ENCODE data around the gene OTUB1.

OTUB1 gene

DNA sequence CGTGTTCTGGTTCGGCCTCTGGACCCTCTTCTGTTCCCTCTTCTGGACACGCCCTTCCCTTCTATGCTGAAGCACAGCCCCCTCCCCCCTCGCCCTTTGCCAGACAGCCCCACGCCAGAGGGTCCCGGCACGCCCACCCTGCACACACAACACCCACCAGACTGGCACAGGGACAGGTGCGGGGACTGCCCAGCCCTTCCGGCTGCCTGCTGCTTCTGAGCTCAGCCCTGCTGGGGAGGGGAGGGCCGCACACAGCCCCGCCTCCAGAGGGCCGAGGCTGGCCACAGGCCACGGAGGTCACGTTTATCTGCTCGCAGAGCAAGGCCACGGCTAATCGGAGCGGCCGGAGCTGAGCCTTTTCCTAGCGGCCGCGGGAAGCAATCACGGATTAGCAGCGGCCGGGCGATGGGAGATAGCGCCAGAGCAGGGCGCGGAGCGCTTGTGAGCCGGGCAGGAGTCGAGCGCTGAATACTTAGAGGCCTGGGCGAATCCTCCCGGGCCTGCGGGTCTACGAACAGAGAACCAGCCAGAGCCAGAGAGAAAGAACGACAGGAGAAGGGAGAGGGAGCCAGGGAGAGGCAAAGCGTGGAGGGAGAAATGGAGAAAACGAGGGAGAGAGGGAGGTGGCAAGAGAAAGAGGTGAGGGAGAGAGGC lies 21.5 kb downstream of the OTUB1 start:
- DNase-seq: no peak

DNA sequence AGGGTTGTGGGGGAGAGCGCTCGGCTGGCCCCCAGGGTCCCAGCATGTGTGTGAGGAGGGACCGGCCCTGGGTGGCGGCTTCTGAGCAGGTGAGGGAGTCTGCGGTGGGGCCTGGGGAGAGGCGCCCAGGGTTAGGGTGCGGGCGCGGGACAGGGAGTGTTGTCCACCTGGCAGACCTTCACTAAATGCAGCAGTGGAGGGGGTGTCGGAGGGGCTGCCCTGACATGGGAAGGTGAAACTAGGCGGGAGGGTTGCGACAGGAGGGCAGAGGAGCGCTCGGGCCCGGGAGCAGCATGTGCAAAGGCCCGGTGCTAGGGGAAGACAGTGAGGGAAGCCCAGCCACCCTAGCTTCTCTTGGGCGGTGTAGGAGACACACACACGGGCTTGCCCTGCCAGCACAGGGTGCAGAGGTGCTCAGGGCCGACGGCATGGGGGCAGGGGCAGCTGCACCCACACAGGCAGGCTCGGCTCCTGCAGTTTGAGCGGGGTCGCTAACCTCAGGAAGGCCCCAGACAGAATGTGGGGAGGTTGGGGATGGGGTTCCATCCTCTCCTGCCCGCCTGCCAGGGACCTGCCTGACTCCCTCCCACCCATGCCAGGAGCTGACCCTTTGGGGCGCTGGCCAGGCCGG lies 22.2 kb downstream of the OTUB1 start:
- DNase-seq: no peak

DNA sequence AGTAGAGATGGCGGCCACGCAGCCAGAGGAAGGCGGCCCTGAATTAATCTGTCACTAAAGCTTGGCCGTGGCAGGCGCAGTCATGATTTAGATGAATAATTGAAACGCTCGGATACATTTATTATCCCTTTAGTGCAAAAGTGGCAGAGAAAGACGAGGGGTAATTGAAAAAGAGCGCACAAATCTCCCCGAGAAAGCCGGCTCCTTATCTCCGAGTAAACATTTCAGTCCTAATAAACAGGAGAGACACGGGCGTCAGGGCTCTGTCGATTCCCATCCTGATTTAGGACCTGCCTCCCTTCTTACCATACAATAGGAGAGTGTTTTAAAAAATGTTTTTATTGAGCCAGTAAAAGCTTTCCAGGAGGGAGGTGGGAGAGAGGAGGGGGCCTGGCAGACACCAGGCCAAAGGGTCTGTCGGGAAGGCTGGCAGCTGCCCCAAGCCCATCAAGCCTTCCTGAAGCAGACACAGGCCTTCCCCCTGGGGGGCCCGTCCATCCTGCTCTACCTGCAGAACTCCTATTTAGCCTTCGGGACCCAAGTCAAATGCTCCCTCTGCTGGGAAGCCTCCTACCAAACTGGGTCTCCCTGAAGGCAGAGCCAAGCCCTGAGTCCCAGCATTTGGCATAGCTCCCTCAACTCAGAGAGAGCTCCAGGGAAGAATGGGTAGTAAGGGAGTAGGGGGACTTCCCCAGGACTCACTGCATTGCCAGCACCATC lies 22.8 kb downstream of the OTUB1 start:
- DNase-seq: no peak

DNA sequence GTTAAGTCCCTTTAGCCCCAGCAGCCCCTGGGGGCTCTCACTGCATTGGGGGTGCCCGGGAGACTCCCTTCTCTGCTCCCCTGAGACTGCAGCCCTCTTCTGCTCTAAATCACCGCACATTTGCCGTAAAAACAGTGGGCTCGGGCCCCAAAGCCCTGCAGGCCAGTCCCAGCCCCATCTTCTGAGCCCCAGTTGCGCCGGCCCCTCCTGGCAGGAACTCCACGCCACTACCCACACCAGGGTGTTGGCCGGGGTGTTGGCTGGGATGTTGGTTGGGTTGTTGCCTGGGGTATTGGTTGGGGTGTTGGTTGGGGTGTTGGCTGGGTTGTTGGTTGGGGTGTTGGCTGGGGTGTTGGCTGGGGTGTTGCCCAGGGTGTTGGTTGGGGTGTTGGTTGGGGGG lies 23.5 kb downstream of the OTUB1 start:
- DNase-seq: no peak

DNA sequence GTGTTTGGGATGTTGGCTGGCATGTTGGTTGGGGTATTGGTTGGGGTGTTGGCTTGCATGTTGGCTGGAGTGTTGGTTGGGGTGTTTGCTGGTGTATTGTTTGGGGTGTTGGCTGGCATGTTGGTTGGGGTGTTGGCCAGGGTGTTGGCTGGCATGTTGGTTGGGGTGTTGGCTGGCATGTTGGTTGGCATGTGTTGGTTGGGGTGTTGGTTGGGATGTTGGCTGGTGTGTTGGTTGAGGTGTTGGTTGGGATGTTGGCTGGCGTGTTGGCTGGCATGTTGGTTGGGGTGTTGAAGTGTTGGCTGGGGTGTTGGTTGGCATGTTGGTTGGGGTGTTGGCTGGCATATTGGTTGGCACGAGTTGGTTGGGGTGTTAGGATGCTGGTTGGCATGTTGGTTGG lies 24.5 kb downstream of the OTUB1 start:
- DNase-seq: no peak

DNA sequence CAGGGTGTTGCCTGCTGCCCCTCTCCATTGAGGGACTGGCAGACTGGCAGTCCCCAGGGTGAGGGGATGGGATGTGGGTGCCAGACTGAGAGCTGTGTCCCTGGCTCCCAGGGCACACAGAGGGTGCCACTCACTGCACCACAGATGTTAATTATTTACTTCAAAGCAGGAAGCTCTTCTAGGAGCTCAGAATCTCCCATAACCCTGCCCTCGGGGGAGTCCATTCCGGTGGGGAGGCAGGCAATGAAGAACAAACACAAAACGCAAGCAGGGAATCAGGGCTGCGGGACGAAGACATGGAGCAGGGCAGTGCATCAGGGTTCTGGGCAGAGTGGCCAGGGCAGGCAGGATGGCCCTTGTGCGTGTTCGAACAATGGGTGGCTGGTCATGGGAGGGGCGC lies 25.1 kb downstream of the OTUB1 start:
- no peak for DNase-seq

DNA sequence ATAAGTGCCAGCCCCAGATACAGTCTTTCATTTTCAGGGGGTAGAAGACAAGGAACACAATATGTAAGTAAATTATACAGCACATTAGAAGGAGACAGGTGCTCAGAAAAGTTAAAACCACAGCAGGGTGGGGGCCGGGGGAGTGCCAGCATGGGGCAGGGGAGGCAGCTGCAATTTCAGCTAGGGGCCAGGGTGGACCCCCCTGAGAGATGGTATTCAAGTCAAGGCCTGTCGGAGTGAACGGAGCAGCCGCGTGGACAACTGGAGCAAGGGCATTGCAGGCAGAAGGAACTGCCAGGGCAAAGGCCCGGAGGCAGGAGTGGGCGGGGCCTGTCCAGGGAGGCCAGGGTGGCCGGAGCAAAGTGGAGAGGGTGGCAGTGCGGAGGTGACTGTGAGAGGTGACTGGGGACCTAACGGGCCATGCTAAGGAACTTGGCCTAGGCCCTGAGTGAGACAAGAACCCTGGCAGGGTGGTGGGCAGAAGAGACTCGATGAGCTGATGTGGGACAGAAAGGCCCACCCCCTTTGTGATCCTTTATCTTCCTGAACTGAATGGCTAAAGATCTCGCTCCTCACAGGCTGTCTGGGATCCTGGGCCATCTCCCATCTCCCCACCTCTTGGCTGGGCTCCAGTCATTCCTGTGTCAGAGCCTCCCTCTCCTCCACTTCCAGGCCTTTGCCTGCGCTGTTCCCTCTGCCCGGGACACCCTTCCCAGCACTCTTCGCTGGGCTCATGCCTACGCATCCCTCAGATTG lies 27.1 kb downstream of the OTUB1 start:
- DNase-seq: no peak

DNA sequence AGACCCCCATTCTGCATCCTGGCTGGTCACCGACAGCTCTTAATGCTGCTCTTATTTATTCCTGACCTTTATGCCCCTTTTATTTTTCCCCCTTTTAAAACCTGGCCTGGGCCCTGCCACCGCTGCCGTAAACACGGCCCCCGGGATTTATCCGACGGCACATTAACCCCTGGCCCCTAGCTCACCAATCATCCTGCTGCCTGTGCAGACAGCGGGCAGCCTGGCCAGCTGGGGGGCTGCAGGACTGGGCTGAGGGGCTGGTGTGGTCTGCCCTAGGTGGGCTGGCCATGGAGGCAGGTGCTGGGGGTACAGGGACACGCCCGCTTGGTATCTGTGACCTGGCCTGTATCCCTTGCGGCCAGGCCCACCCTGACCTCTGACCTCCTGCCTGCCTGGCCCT lies 28.1 kb downstream of the OTUB1 start:
- no peak for DNase-seq

DNA sequence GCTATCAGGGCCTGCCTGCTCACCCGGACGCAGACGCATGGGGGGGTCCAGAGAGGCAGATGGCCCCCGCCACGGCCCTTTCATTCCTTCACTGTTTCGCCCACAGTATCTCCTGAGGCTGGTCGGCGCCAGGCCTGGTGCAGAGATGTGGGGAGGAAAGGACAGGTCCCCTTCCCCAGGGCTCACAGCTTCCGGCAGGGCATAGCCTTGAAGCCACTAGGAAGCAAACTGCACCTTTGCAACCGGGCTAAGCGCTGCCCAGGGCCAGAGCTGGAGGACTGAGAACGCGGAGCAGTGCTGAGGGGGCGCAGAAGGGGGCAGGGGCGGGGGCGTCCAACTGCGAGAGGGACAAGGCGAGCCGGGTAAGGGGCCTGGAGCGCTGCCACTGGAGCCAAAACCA lies 29.3 kb downstream of the OTUB1 start:
- DNase-seq: no peak

DNA sequence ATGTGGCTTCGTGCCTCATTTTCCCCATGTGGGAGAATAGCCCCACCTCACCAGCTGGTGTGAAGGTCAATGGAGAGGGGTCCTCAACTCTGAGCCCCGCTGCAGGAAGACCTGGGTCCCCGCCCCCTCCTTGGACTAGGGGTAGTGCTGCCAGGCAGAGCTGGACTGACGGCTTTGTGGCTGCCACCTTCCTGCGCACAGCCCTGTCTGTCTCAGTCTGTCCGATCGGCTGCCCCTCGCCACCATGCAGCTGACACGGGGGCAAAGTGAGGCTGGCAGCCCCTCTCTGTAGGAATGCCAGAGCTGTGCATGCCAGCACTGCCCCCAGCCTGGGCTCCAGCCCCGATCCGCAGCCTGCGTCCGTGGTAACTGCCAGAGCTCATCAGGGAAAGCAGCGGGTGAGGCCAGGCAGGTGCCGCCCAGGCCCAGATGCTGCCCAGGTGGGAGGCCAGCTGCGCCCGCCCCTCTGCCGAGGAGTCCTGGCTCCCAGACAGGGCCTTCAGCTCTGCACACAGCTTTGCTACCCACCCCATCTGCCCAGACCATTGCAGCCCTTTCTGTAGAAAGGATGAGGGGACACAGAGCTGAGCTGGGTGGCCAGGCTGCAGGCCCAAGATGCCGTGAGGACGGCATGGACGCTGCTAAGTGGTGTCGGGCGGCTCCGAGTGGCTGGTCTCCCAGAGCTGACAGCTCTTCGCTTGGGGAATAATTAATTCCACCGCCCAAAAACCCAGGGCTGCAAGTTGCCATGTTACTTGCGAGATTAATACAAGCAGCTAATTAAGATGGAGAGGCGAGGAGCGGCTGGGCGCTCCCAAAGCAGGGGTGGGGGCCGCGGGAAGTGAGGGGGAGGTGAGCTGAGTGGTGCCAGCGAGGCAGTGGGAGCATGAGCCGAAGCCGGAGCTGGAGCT lies 30.0 kb downstream of the OTUB1 start:
- no peak for DNase-seq

DNA sequence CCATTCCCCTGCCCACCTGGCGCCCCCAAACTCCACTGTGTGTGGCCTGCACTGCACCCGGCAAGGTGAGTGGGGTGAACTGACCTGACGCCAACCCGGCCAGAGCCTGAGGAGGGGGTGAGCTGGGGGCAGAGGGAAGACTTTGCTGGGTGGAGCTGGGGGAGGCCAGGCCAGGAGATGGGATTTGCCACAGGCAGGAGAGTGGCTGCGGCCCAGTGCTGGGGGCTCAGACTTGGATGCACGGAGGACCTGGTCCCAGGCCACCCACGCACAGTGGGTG lies 31.6 kb downstream of the OTUB1 start:
- no peak for DNase-seq

DNA sequence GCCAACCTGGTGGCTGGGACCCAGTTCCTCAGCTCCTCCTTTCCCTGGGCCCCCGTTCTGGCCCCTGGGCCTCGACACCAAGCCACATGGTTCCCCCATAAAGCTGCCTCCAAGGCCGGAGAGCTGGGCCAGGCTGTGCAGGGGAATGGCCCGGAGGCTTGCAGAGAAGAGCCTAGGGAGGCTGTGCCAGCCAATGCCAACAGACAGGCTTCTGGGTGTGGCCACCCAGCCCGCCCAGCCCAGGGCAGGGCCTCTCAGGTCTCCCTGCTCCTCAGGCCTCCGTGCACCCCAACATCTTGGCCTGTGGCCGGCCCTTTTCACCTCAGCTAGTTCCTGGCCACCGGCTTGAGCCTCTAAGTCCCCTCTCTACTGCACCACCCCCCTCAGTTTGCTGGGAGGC lies 32.1 kb downstream of the OTUB1 start:
- no peak for DNase-seq

DNA sequence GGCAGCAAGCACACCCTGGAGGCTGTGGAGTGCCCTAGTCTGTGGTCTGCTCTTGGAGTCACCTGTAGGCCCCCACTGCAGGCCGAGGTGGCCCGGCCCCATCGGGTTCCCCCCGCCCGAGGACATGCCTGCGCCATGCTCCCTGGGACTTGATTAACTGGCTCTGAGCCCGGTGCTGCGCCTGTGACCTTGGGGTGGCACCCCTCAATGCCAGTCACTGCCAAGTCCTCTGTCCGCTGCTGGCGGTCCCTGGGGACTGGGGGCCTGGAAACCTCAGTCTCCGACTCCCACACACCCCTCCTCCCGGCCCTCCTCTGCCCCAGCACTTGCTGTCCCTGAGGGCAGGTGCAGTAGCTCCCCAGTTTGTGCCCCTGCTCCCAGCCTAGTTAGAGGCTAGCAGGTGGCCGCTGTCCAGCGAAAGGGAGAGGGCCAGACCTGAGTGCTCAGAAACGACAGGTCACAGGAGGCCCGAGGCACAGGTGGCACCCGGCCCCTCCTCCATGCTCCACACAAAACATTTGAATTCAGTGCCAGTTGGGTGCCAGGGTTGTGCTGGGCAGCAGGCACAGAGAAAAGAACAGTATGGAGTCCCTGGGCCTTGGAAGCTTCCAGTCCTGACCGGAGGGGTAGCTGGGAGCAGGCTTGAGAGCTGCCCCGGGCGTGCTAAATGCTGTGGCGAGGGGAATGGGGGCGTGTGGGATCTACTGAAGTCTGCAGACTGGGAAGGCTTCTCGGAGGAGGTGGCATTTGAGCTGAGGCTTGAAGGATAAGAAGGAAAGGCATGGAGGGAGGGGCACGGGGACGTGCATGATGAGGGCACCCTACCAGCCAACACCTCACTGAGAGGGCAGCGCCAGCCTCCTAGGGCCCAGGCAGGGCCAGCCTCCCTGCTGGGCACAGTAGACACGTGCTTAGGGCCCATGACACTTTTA lies 33.1 kb downstream of the OTUB1 start:
- no peak for DNase-seq

DNA sequence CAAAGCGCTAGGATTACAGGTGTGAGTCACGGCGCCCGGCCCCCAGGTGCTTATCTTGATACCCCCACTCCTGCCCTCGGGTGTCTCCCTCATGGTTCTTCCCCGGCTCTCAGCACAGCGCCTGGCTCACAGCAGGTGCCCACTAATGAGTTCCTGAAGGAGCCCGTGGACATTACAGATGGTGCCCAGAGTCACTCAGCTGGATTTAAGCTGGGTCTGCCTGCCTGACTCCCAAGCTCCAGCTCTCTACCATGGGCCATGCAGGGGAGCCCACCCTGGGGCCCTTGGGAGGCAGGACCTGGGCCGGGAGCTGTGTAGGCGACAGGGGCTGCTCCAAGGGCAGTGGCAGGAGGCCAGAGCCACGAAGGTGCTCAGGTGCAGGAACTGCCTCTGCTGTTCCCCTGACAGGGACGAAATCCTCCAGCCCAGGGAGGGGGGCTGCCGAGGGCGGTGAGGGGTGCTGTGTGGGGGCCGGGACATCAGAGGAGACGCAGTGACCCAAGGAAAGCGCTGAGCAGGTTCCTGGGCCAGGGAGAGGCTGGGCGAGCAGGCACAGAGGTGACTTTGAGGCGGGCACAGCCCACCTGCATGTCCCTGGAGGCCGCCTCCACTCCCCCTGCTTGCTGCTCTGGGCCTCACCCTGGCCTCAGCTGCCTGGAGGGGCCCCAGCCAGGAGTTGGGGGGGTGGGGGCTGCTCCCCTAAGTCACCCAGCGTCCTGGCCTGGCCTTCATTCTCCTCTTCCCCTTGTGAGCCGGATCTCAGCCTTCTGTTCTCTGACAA lies 34.9 kb downstream of the OTUB1 start:
- DNase-seq: no peak

DNA sequence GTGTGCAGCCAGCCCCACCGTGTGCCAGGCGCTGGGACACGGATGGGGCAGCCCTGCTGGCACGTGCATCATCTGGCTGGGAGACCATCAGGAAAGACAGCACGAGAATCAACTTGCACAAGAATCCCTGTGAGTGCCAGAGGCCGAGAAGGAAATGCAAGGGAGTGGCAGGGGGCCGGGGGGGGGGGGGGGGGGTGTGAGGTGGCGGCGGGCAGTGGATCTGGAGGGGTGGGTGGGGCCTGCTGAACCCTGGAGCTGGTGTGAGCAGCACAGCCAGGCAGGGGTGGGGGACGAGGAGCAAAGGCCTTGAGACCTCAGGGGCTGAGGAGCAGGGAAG lies 35.5 kb downstream of the OTUB1 start:
- DNase-seq: peak; percentile 68

DNA sequence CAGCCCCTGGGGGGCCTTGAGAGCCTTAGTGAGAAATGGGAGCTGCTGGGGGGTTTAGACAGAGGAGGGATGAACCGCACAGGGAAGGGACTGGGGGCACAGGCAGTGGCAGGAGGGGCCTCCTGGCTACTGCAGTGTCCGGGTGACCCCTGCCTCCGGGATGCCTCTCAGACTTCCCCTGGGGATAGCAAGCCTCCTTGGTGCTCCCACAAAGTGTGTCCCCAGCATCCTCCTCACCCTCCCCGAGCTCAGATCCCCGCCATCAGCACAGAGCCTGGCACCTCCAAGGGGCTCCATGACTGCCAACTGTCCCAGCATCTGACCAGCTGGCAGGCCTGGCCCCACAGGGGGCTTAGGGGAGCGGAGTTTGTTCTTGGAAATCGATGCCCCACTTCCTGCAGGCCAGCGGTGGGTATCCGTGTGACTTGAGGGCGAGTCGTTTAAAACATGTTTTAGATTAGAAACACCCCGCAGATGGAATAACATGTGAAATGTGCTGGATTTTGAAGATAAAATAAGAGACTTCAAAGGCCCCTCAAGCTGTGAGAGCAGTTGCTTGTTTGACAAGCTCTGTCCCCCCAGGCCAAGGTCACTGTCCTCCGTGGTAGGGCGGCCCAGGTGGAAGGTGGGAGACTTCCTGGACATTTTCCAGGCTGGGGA lies 36.0 kb downstream of the OTUB1 start:
- DNase-seq: no peak

DNA sequence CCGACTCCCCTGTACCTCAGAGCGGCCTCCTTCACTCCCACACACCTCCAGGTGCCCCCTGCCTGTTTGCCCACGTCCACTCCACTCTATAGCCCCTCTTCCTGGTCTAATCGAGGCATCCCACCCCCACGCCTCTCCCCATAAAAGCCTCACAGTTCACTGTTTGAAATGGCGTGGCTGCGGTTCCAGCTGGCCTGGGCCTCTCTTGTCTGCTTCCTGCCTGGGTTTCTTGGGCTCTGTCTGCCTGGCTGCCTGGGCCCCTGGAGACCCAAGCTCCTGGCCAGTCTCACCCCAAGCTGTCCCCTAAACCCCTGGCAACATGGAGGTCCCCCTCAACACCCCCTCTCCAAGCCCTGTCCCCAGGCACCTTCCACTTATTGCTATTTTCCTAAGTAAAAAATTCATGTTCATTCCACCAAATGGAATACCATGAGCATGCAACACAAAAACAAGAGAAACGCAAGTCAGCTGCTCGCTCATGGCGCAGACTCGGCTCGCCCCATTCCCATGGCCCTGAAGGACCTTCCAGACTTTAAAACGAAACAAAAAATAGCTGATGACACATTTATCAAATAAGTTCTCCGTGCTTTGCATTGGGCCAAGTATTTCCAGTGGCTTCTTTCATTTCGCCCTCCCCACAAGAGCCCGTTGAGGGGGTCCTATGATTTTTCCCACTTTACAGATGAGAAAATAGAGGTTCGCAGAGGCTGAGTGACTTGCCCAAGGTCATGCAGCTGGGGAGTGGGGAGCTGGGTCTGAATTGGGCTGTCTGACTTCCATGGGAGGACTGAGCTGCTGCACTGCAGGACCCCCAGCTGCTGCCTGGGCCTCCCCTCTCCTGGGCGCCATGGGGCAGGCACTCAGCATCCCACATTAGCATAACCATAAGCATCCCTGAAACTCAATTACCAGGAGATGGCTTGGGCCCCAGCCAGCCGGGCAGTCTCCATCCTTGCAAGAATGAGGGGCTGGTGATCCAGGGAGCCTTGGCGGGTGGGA lies 37.8 kb downstream of the OTUB1 start:
- DNase-seq: no peak

DNA sequence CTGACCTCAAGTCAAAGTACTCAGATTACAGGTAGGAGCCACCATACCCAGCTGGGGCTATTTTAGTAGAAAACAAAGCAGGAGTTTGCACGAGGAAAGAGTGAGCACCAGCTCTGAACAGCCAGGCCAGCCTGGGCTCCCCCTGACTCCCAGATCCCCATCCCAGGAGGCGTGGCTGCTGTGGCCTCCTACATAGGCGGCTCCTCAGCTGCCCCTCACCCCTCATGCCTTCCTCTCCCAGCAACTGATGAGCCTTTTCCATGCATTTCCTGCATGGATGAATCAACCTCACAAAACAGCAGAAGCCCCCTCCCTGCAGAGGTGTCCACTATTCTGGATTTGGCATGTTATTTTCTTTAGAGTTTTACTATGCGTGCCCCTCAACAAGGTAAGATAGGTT lies 39.0 kb downstream of the OTUB1 start:
- no peak for DNase-seq

DNA sequence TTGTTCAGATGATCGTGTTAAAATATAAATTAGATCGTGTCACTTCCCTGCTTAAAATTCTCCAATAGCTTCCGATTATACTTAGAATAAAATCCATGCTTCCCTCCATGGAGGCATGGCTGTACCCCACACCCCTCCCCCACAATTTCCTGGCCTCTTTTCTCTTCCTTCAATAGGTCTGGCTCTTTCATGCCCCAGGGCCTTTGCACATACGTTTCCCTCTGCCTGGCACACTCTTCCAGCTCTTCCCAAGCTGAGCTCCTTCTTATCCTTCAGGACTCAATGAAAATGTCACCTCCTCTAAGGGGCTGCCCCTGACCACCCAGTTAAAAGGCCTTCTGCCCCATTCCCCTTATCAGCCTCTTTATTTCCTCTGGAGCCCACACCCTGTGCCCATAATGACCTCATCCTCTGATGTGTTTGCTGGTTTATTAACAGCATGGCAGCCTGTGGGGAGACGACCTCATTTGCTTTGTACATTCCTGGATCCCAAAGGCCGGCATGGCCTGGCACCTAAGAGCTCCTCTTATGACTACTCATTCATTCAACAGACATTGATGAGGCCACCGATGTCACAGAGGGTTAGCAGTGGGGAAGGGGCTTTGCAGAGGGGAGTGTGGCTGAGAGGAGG lies 40.5 kb downstream of the OTUB1 start:
- no peak for DNase-seq
